Gastroesophageal sphincter (tissue), 4 donors: ENCODE results near the gene XPNPEP1. TPM values are rescaled to one million over a fixed set of nuclear protein-coding genes. Genes with fewer than 3 reads are reported as not detected.

Experiments used
- ATAC-seq: fragments of 150-250 bp; one replicate; pipeline ENCODE4 v1.9.1; 2016; ENCODE audit warnings: mild to moderate bottlenecking, moderate library complexity
- H3K27ac ChIP-seq, 4 donors: fragments of 200-600 bp; sonication (generic) in 3 of 4; 1 replicate in 3 of 4; 2 replicates in 1 of 4; pipeline ENCODE4 v1.5.1; 2016 to 2019
- H3K27me3 ChIP-seq: fragments of 200-600 bp; sonication (generic); one replicate; pipeline ENCODE4 v1.5.1; 2019
- H3K36me3 ChIP-seq, 2 donors: fragments of 200-600 bp; sonication (generic); one replicate each; pipeline ENCODE4 v1.5.1; 2019; ENCODE audit warnings: control low read depth in 1 of 2
- H3K4me1 ChIP-seq, 3 donors: fragments of 200-600 bp; sonication (generic); 1 replicate in 2 of 3; 2 replicates in 1 of 3; pipeline ENCODE4 v1.5.1; 2016 to 2019; ENCODE audit warnings: control low read depth in 2 of 3
- H3K4me3 ChIP-seq, 2 donors: fragments of 200-600 bp; sonication (generic); one replicate each; pipeline ENCODE4 v1.5.1; 2019; ENCODE audit warnings: mild to moderate bottlenecking in 1 of 2, moderate library complexity in 1 of 2
- H3K9me3 ChIP-seq, 3 donors: fragments of 200-600 bp; sonication (generic); one replicate each; pipeline ENCODE4 v1.5.1; 2017 to 2019; ENCODE audit warnings: control low read depth in 2 of 3
- EP300 ChIP-seq: sonication (generic); formaldehyde crosslinking; IDR thresholded peaks from one replicate; pipeline ENCODE4 v1.6.1; 2017; ENCODE audit warnings: antibody characterized with exemption, mild to moderate bottlenecking
- POLR2A ChIP-seq, 2 donors: fragments of 450-650 bp; IDR thresholded peaks; one replicate each; pipeline ENCODE4 v1.6.1; 2017; ENCODE audit warnings: antibody characterized with exemption in 2 of 2, mild to moderate bottlenecking in 2 of 2, moderate library complexity in 1 of 2
- POLR2AphosphoS5 ChIP-seq: sonication (generic); formaldehyde crosslinking; IDR thresholded peaks from one replicate; pipeline ENCODE4 v1.6.1; 2017; ENCODE audit warnings: antibody characterized with exemption
- WGBS, 2 donors: methylation state at CpG; one replicate each; pipeline ENCODE4 v1.1.5; 2018; ENCODE audit warnings: low coverage in 1 of 2; 5-methylcytosine and 5-hydroxymethylcytosine counted together
- total RNA-seq, 4 donors: library from RNA; depleted of rRNA; stranded (reverse); fragments of >200 nt; gene quantifications; one replicate each; pipeline ENCODE4 v1.1.0, GENCODE V29; 2016
- TF ChIP-seq, protein P1 (sequence below), 4 experiments: fragments of 200-600 bp in 2 of 4; fragments of 450-650 bp in 2 of 4; sonication (generic) in 1 of 4; IDR thresholded peaks; one replicate each; pipeline ENCODE4 v1.5.1; 2017 to 2019; ENCODE audit warnings: antibody characterized with exemption in 4 of 4, mild to moderate bottlenecking in 2 of 4, moderate library complexity in 2 of 4

Gene XPNPEP1
- total RNA-seq, 4 donors from 2014 or later = 35.5 to 58.0 (median 52.1) TPM

DNA sequence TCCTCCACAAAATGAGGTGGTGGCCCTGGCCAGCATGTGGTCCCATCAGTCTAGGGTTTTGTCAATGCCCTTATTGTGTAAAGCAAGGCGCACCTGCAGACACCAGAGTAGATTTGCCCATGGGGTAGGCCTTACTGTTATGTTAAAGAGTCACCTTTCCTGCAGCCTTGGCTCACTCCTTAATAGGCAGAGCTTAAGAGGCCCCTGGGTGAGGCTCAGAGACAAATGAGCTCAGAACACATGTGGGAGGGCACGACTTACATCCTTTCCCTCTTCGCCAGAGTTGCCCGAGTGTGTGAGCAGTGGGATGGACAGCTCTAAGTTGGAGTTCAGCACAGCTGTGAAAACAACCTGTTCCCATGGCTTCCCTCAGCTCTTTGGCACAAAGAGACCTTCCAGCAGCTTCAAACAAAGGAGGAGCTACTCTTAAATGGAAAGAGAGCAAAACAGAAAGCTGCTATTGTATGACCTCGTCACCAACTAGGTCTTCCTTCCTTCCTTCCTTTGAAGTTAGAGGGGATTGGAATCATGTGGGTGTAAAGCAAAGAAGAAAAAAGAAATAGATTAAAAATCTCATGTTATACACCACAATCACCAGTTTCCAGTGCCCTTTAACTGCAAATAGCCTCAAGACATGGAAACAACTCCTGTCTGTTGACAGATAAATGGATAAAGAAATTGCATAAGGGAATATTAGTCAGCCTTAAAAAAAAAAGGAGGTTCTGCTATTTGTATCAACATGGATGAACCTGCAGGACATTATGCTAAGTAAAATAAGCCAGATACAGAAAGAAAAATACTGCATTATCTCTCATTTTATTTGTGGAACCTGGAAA, 11.9 kb upstream of the XPNPEP1 start:
- H3K27ac ChIP-seq = peak overlapping the region in 3 of 4 donors; percentile 34 to 54 (median 42)

DNA sequence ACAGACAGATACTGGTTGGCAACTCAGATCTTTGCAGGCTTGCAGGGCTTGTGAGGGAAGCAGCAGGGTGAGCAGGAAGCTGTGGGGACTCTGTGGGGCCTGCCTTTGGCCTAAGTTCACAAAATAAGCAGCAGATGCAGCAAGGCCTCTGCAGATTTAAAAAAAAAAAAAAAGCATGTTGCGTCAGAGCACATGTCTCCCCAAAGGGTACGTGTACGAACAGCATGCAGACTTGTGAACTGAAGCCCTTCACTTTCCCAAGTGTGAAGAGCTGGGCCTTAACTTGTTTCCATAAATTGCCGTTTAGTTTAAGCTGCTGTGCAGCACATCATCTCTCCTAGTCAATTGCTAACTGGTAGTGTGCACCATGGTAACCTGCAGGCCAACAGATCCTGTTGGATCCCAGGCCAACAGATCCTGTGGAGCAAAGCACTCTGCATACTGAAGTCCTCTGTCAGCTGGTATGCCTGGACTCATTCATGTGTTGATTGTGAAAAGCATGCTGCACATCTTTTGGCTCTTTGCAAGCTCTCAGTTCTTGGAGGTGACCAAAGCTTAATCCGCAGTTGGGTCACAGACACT, 10.8 kb upstream of the XPNPEP1 start:
- peak overlapping the region in 1 of 4 donors; percentile 42 for H3K27ac ChIP-seq
- no peak overlapping the region for H3K4me3 ChIP-seq
- peaks cover 0 to 20% (median 8%) of the 10 kb centered on the region in 3 donors for H3K4me1 ChIP-seq
- WGBS, 2 donors = 63 to 71% methylated on average over 2 to 3 of the region's 5 CpGs
- H3K27me3 ChIP-seq = no peaks in the 10 kb centered on the region
- TF ChIP-seq POLR2A (IDR thresholded peaks at IDR 0.05) (no peak), POLR2AphosphoS5 (no peak), EP300 (no peak)
- TF ChIP-seq, protein P1, sequence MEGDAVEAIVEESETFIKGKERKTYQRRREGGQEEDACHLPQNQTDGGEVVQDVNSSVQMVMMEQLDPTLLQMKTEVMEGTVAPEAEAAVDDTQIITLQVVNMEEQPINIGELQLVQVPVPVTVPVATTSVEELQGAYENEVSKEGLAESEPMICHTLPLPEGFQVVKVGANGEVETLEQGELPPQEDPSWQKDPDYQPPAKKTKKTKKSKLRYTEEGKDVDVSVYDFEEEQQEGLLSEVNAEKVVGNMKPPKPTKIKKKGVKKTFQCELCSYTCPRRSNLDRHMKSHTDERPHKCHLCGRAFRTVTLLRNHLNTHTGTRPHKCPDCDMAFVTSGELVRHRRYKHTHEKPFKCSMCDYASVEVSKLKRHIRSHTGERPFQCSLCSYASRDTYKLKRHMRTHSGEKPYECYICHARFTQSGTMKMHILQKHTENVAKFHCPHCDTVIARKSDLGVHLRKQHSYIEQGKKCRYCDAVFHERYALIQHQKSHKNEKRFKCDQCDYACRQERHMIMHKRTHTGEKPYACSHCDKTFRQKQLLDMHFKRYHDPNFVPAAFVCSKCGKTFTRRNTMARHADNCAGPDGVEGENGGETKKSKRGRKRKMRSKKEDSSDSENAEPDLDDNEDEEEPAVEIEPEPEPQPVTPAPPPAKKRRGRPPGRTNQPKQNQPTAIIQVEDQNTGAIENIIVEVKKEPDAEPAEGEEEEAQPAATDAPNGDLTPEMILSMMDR (IDR thresholded peaks at IDR 0.05) = no peak
- no peaks in the 10 kb centered on the region for H3K36me3 ChIP-seq
- no peaks in the 10 kb centered on the region for H3K9me3 ChIP-seq
- ATAC-seq = peak; percentile 27

More for the DNA sequence above, 11.9 kb upstream of the XPNPEP1 start:
- Histone ChIP-seq H3K27me3 (no peaks in the 10 kb centered on the region), H3K4me1 (peaks cover 0 to 20% (median 8%) of the 10 kb centered on the region in 3 donors), H3K4me3 (no peak overlapping the region), H3K36me3 (no peaks in the 10 kb centered on the region), H3K9me3 (no peaks in the 10 kb centered on the region)
- TF ChIP-seq POLR2AphosphoS5 = no peak
- no peak for TF ChIP-seq EP300
- TF ChIP-seq, protein P1 (IDR thresholded peaks at IDR 0.05) = no peak
- TF ChIP-seq POLR2A (IDR thresholded peaks at IDR 0.05) = no peak
- ATAC-seq = no peak
- WGBS, 2 donors = 44% methylated on average over 1 of the region's 5 CpGs; no CpG with 5 or more reads in 1 of the 2 donors

DNA sequence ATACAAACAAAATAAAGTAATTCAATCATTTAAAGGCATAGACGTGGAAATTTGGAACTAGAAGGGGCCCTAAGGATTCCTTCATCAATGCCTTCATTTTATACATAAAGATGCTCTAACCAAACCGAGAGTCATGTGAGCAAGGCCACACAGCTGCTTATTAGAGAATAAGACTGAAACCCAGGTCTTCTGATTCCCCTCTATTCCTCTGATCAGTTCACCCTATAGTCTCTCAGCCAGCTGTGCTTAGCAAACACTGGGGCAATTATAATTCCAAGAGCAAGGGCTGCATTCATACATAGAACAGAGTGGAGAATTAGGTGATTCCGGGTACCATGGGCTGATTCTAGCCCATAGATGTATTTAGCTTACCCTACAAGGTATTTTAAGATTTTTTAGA, 9.7 kb upstream of the XPNPEP1 start:
- Histone ChIP-seq H3K36me3 (no peaks in the 10 kb centered on the region), H3K9me3 (no peaks in the 10 kb centered on the region), H3K27ac (no peak overlapping the region), H3K4me3 (no peak overlapping the region), H3K27me3 (no peaks in the 10 kb centered on the region), H3K4me1 (peaks cover 0 to 20% (median 8%) of the 10 kb centered on the region in 3 donors)
- no peak for TF ChIP-seq POLR2AphosphoS5
- TF ChIP-seq, protein P1 (IDR thresholded peaks at IDR 0.05) = no peak
- no peak for TF ChIP-seq POLR2A (IDR thresholded peaks at IDR 0.05)
- TF ChIP-seq EP300 = no peak
- WGBS, 2 donors = 92 to 96% methylated on average over 3 of the region's 3 CpGs
- ATAC-seq = no peak

DNA sequence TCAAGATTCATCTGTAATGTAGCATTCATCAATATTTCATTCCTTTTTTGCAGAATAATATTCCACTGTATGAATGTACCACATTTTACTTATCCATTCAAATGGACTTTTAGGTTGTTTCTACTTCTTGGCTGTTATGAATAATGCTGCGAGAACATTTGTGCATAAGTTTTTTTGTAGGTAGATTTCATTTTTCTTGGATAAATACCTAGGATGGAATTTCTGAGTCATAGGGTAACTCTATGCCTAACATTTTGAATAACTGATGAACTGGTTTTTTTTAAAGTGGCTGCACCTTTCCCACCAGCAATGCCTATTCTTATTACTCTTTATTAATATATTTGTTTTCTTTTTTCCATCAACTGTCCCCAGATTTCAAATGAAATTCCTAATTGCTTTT, 9.1 kb upstream of the XPNPEP1 start:
- Histone ChIP-seq H3K4me3 (no peak overlapping the region), H3K4me1 (peaks cover 0 to 20% (median 8%) of the 10 kb centered on the region in 3 donors), H3K27me3 (no peaks in the 10 kb centered on the region), H3K36me3 (no peaks in the 10 kb centered on the region), H3K27ac (no peak overlapping the region), H3K9me3 (no peaks in the 10 kb centered on the region)
- ATAC-seq = no peak
- WGBS, 2 donors = 64 to 90% methylated on average over 1 of the region's 1 CpG
- TF ChIP-seq EP300 = no peak
- TF ChIP-seq, protein P1 (IDR thresholded peaks at IDR 0.05) = no peak
- TF ChIP-seq POLR2AphosphoS5 = no peak
- no peak for TF ChIP-seq POLR2A (IDR thresholded peaks at IDR 0.05)
